NCI-H2029 (cell line): ENCODE results near the gene MEIS2.

Experiments used
- DNase-seq: peaks from one replicate; lab custom pipeline; 2025; lab: John Stamatoyannopoulos, UW

Gene MEIS2

DNA sequence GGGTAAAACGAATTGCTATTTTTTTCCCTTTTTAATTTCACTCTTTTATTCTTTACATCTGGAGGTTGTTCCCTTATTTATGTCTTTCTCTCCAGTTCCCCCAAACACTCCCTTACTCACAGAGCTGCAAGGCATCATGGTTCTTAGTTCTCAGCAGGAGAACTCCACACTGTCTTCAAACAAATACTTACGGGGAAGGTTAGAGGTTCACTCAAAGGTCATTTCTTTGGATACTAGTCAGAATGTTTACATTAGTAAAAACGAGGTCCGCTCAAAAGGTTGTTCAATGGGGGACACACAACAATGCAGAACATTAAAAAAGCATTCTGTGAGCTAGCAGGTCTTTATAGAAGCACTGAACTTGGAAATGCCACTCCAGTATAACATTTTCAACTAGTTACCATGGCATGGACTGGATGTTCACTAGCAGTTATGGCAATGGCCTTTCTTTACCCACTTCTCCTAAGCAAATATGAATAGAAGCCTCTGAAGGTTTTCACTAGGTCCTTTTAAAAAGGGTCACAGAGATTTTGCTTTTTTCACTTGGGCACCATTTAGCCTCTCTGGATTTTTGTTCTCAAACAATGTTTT, 201.7 kb downstream of the MEIS2 start:
- no peak for DNase-seq

DNA sequence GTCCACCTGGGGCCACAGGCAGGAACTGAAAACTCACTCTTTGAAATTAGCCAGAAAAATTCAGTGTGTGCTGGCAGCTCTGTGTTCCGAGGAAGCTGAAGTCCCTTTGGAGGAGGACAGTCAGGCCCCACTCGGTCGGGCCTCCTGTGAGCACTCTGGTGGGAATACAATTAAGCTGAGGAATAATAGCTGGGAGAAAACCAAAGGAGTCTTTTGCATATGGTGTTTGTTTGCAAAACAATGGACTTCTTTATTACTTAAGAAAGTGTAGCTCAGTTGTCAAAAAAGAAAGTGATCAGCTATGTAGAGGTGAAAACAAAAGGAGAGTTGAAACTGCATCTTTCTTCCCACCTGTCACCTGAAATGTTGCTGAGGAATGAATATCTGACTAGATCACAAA, 202.5 kb downstream of the MEIS2 start:
- DNase-seq = no peak

DNA sequence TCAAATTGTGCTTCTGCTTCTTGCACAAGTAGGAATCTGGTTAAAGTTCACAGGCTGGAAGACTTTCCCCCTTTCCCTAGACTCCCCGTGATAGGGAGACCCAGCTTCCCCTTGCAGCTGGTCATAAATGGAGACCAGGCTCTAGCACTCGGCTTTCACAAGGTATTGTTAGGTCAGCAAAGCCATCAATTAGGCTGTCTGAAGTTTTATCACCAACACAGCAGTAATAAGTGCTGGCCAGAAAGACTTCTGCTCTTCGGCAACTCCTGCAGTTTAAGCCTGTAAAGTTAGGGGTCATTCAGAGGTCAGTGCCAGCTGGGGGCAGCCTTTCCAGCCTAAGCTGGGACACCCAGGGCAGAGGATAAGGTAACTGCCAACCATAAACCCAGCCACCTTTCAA, 203.4 kb downstream of the MEIS2 start:
- no peak for DNase-seq

DNA sequence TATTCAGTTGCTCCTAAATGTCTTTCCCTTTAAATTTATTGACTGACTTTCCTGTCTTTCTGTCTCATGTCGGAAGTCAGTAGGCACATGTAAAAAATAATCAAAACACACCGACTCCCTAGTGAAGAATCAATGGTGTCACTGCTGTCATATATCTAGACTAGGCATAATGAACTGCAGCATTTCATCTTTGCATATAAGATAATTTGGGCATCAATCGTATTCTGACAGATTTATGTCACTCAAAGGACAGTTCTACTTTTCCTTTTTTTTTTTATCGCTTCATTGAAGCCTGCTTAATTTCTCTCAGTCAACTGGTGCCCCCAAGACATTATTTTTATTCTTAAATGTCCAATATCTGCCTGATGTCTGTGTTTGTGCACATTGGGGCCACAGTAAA, 206.3 kb downstream of the MEIS2 start:
- no peak for DNase-seq

DNA sequence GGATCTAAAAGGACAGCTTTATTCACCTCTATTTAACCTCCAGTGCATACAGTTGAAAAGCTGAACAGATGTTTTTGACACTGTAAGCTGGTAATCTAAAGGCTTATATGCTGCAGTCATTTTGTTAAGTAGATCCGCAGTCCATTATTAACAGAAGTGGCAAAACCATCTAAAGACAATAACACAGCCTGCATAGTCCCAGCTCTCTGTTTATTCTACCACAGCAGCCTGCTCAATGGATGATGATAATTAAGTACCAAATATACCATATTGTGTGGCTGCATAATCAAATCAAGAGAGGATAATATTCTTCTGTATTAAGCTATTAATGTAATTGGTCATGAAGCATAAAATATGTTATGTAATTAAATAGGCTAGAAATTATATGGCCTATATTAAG, 207.1 kb downstream of the MEIS2 start:
- no peak for DNase-seq

DNA sequence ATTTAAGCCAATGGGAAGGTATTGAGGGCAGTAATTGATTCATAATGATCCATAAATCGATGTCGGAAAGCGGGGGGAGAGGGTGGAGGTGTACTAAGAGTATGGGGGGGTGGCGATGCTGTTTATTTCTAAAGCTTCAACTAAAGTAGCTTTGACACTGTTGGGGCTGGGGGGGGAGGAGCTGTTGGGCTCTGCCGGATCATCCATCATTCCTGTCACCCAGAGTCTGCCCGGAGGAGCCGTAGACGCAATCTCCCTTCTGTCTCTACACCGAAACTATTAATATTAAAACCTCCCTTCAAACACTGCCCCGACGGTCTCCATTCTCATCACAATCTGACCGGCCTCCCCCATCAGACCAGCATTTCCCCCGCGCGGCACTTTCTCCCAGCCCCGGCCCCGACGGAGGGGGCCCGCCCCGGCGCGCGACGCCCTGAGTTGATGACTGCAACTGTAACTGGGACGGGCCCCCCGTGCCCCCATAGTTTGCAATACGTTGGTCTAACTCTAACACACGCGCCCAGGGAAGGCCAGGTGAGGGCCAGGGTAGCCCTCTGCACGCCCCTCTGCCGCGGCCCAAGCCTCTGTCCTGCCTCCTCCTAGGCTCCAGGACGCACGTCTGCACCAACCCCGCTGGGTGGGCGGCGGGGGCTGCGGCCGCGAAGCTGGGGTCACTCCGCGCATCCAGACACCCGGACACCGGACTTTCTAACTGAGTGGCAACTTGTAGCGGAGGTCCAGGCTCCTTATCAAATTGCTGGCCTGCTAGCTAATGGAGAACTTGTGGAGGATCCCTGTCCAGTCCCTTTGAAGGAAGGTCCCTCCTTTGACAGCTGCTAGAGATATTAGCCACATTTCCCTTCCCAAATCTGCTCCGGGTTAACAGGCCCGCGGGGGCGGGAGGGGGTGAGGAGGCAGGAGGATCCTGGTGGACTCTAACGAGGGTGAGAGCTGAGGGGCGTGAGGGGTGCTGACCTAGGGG, 212.0 kb downstream of the MEIS2 start:
- no peak for DNase-seq

DNA sequence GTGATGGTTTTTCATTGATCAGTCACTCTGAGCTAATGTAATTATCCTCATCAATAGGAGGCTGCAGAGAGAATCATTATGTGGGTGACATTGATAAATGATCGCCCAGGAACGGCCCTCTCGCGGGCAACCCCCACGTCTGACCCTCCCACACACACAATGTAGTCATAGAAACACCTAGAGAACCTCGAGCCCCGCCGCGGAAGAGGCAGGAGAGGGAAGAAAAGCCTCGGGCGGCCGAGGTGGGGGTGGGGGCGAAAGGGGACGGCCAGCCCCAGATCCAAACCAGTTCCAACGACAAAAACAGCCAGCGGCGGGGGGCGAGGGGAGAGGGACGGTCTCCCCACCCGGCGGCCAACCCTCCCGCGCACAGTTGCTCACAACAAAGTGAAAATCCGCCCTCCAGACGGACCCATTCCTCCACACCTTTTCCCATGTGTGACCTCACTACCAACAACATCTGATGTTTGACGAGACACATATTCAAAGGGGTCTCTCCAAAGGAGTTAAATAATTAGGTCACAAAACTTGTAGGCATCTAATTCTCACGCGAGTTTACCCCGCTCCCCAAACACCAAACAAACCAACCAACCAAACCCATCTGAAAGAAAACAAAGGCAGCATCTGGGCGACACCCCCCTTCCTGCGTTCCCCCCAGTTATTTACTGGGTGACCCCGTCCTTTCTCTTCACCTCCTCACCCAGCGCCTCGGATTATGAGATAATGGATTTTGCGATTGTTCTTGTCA, 213.0 kb downstream of the MEIS2 start:
- DNase-seq = no peak

DNA sequence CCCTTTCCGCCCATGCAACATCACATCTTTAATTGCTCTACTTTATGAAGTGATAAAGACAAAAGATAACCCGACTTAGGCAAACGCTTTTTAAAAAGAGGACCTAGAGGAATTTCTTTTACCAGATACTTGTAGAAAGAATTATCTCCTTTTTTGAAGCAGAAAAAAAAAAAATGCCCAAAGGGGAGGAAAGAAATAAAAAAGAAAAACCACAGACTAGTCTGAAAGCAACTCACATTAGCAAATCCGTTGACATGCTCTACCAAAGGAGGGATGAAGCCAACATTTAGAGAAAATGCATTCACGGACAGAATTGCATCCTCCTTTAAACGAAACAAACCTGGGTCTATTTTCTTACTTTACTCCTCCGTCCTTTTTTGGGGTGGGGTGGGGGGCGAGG, 213.6 kb downstream of the MEIS2 start:
- DNase-seq = no peak

DNA sequence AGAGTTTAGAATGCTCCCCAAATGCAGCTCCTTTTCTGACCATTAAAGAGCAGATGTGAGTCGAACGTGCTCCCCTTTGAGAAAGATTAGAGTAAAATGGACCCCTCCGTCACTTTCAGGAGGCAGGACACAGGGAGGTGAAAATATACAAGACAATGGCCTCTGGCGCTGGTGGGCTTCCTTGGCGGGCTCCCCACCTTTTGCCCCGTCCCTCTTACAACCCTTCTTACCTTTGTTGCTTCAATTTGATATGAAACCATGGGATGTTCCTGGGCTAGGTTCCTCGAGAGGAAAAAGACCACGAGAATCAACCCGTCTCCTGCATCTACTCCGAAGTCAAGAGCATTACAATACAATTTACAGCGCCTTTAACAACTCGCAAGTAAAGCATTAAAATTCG, 214.2 kb downstream of the MEIS2 start:
- no peak for DNase-seq

DNA sequence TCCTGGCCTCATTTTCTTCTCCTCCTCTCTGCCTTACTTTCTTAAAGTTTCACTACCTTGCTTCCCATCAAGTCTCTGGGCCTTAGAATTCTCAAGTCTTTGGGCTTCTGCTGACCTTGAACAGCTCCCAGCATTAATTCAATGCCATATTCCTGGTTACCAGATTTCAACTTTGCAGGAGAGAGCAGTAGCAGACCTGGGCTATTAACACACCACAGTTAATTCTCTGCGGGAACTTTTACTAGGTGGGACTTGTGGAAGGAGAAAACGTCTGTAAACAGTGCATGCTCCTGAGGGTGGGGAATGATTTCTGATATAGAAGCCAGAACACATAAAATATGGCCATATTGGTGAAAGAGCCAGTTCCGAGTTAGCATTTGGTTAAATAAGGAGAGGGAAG, 214.6 kb downstream of the MEIS2 start:
- DNase-seq = no peak

DNA sequence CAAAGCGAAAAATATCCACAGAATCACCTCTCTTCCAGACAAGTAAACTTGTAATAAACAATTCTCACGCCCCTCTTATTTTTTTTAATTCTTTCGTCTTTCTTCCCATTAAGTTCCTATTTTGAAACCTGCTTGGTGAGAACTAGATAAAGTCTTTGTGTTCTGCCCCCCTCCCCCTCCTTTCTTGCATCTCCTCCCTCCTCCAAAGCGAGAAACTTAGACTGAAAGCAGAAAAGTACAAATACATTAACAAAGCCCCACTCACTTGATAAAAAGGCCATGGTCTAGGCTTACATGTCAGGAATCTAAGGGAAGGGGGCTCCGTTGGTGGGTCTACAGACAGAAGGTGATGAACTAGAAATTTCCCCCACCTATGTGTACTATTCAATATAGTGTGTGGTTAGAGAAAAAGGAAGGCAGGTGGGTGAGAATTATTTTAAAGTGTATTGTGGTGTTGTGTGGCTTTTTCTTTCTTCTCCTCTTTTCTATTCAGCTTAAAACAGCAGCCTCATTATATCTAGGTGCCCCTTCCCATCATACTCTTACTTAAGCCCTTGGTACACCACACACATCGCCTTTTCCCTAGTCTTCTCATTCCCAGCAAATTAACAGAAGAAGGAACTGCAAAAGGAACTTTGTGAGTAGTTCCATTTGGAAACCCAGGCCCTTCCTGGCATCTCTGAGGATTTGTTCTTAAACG, 215.3 kb downstream of the MEIS2 start:
- no peak for DNase-seq

DNA sequence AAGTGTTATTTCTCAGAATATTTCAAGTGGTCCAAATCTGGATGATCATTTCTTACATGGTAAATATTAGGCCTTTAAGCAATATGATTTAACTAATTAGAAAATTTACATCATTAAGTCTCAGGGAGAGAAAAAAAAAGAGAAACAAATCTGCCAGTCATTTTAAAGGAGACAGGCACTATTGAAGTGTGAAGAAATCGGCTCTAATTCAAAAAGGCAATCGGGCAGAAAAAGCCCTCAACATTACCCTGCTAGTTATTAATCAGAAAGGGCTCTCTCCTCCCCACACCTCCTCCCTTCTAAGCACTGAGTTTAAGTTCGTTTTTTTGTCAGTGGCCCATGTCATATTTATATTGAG, 215.9 kb downstream of the MEIS2 start:
- no peak for DNase-seq

DNA sequence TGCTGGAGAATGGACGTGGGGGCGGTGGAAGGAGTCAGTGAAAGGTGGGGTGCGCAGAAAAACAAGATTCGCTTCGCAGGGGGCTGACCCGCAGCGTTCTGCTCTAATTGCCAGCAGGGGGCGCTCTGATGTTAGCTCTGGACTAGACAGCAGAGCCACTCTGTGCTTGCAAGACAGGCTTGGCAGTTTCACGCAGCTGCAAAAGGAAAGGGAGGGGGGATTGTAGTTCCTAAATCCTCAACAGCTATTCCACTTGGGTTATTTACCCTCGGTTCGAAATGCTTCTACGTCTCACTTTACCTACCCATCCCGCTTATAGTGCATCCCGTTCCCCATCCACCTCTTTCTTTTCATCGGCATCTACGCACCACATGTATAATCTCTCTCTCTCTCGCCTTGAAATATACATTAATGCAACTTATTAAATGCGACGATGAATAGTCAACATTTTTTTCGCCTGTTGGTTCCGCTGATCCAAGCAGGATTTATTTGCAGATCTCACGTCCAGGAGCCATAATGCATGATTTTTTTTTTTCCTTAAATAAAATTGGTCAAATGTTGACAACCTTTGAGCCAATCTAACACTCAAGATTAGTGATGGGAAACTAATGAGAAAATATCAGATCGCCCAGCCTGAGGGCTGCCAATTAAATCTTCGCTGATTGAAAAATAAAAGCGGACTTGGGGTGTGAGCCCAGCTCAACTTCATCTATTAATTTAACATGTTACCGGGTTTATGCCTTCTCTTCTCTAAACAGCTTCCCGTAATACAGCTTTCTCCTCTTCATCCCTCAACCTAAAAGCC, 216.4 kb downstream of the MEIS2 start:
- peak; percentile 38 for DNase-seq

DNA sequence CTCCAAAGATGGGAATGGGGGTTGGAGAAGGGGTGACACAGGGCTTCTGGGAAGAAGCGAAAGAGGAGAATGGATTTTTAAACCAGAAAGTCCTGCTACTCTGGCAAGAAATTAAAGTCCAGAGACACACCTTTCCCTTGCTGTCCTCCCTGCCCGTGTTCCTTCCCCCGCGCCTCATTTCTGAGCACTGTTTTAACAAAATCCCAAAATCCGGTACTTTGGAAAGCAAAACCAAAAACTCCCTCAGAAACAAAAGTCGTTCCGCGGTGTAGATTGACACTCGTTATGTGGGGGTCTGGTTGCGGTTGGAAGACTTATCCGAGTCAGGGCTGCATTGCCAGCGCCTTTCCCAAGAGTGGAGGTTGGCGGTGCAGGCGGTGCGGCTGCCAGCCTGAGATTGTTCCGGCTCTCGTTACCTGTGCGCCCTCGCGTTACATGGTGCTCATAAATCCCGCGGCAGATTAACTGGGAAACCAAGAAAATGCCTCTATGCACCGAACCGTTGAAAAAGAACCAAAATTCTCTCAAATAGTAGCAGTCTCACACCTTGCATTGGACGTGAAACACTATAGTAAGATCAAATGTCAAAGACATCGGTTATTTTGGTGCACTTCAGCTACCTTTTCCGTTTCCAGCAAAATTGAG, 217.7 kb downstream of the MEIS2 start:
- DNase-seq = no peak

DNA sequence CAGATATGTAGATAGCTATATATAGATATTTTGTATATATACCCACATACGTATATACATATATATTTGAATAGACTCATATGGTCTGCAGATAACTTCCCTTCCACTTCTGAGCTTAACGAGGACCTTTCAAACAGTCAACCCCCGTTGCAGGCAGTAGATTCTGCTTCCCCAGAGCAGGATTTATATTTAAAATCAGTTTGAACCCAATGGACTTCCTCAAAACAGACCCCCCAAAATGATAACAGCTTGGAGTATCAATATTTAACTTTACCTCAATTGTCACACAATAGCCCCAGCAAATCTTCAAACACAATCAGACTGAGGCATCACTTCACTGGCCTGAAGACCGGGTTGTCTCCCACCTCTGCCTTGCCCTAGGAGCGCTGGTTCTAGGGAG, 218.3 kb downstream of the MEIS2 start:
- DNase-seq = no peak

DNA sequence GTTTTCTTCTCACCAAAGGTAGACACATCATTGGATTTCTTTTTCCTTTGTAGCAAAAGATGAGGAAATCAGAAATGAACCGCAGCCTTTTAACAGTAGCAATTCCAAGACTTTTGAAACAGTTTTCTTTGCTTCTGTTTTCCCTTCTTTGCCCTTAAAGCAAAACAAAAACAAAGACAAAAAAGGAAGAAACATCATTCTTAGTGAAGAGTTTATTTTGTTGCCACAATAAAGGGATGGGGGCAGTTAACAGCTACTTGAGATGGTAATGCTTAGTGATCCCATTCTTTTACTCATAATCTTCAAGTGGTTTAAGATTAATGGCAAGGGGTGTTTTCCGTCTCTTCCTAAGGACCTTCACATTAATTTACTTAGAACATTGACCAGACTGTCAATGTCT, 218.8 kb downstream of the MEIS2 start:
- DNase-seq = no peak

DNA sequence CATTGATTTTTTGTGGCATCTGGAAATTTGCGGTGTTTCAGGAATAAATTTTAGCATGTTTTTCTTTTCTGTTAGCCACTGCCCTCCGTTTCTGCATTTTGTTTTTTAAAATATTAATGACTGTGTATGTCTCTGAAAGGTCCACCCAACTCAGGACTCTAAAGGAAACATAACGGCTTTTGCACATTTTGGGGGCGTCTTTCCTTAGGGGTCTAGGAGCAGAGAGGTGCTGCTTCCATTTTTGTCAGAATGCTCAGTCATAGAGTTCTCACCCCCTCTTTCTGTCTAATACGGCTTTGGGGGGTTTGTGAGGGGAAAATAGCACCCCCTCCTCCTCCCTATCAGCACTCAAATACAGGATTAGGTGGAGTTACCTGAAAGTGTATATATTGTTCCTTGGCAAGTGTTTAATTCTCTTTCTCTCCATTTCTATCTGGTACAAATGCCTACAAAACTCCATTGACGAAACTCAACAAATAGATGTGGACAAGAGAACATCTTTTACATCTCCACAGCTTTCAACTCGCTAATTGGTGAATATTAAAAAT, 219.4 kb downstream of the MEIS2 start:
- no peak for DNase-seq

DNA sequence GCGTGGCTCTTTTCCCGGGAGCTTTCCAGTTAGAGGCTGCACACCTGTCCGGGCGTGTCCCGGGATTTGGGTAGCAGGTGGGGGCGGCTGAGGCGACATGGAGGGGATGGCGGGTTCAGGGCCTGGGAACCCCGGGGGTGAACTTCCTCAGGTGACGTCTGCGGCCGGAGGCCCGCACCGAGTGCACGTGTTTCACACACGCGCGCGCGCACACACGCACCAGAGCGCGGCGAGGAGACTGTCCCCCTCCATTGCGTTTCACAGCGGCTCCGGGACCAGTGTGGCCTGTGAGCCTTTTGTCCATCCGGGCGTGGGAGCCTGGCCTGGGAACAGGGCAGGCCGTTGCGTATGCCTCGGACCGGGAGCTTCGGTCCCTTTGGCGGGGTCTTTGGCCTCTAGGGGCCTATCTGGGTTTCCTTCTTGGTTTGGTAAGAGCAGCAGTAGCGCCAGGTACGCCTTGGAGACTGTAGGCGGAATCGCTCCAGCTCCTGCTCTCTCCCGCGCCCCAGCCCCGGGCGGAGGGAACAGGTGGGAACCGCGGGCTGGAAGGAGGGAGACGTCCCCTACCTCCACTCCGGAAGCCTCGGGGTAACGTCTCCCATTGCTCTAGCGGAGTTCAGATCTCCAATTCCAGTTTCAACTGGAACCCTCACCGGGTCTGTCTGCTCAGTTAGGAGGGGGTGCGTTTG, 220.0 kb downstream of the MEIS2 start:
- no peak for DNase-seq

DNA sequence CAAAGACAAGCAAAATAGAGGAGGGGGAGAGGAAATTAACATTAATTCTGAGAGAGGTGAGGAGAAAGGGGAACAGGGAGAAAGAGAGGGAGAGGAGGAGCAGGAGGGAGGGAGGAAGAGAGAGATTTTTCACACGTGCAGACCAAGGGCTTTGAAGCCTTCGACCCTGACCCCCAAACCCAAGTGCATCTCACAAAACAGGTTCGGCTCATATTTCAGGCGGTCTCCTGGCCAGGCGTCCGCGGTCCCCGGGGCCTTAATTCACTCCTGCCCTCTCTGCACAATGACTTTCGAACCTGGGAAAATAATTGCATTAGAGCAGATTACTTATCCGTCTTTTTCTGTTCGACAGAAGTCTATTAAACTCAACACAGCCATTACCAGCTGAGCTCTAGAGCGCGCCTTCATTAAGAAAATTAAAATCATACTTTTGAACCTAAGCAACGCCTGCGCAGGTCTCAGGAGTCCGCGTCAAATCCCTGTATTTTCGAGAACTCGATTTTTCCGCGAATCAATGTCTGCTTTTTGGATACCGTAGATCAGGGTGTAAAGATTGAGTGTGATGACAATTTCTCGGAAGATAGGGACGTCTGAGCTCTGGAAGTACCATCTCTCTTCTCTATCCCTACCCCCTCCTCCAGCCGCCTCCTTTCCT, 220.7 kb downstream of the MEIS2 start:
- no peak for DNase-seq
